ENCODE results near the gene AFDN.
"Not testable (repeated sequence)": the region's sequence is repeated elsewhere in the genome, so short reads cannot be mapped to it uniquely, and the experiment has no call there.

Gene AFDN

DNA sequence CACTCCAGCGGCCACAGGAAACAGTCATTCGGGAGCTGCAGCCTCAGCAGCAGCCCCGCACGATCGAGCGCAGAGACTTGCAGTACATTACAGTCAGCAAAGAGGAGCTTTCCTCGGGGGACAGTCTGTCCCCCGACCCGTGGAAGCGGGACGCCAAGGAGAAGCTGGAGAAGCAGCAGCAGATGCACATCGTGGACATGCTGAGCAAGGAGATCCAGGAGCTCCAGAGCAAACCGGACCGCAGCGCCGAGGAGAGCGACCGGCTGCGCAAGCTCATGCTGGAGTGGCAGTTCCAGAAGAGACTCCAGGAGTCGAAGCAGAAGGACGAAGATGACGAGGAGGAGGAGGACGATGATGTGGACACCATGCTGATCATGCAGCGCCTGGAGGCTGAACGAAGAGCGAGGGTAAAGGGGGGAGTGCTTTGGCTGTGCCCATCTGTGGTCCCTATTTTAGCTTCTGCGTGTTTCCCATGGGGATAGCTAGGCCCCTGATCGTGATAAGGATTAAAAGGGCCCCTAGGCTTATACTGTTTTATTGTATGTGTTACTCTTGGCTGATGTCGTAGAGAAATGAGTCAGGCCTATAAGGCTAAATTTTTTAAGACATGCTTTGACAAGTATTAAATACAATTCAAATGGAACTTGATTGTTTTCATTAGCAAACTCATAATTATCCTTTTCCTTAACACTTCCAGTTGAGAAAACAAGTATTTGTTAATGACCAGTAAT, 125.2 kb downstream of the AFDN start:
- DNase-seq (ENCODE audit: low spot score) = no peak

DNA sequence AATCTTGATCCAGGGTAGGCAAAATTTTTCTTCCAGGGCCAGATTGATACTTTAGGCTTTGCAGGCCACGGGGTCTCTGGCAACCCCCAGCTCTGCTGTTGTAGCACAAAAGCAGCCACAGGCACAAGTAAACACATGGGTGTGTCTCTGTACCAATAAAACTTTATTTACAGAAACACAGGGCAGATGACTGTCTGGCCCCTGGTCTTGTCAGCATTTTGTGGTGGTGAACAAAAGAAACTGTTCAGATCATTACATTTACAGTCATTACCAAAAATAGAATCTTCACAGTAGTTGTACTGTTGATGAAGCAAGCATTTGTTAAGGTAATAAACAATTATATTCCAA, 125.8 kb downstream of the AFDN start:
- no peak for DNase-seq (ENCODE audit: low spot score)

DNA sequence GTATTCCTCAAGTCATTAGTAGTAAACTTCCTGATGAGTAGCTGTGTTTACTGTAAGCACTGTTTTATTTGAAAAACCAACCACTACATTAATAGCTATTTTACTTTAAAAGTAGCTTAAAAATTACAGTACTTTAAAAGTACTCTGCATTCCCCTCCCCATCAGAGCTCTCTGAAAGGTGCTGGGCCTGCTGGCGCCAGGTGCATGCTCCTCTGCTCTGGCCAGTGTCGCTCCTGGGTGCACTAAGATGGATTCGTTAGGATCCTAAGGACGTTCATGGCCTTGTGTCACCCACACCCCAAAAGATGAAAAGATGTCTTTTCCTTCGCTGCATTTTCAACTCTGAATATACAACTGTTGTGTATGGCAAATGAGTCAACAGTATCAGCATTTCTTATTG, 126.8 kb downstream of the AFDN start:
- no peak for DNase-seq (ENCODE audit: low spot score)

DNA sequence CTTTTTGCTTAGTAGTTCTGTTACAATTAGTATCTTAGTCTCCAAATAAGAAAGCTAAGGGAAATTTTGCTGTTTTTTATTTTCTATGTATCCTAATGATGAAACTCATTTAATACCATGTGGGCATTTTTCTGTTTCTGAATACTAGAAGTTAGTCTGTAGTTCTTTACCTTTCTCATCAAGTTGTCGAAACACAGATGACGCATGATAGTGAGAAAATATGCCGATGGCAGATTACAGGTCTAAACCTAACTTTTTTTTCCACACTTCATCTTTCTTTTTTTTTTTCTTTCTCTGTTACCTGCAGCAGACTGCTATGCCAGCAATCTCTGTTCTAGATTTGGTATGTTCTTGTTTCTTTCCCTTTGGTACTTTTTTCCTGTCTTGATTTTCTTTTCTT, 127.4 kb downstream of the AFDN start:
- no peak for DNase-seq (ENCODE audit: low spot score)

DNA sequence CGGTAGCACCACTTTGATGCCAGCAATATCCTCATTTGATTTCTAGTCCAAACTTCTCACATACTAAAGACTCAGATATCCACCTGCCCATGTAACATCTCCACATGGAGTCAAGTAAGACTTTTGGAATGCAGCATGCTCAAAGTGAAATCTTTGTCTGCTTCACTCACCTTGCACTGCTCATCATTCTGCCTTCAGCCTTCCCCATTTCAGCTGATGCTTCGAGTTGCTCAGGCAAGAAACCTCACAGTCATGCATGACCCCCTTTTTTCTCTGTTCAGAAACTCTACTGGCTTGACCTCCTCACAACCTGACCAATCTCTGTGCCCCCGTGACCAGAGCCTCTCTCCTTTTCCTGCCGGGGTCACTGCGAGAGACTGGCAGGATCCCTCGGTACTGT, 129.8 kb downstream of the AFDN start:
- no peak for DNase-seq (ENCODE audit: low spot score)

DNA sequence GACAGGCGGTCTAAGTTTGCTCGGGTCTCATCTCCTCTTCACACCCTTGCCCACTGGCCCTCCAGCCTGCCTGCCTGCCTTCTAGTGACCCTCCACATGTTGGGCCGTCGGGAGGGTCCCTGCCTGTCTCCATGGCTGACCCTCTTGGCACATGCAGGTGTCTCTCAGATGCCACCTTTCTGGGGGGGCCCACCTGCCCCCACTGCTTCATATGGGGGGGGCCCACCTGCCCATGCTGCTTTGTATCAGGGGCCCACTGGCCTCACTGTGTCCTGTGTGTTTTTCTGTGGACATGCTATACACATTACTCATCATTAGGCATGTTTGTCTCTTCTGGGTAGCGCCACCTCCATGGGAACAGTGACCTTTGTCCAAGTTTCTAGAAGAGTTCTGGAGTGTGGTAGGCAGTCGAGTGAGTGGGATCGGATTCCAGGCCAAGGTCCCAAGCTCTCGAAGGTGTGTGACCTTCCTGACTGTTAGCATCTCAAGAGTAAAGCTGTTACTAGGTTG, 130.3 kb downstream of the AFDN start:
- no peak for DNase-seq (ENCODE audit: low spot score)

DNA sequence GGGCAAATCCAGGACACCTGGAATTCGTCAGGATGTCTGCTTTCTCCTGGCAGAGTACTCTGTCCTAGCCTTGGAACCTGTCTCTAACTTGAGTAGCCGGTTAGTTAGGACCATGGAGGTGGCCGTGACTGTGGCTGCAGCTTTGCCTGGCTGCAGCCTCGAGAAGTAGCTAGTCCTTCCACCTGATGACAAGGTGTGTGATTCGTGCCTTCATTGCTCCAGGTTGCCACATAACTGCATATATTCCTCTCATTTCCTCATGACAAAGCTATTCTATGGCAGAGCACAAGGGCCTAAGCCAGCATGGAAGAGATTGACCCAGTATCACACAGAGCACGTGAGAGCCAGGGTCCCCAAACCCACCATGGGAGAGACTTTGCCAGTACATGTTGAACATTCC, 130.9 kb downstream of the AFDN start:
- no peak for DNase-seq (ENCODE audit: low spot score)

DNA sequence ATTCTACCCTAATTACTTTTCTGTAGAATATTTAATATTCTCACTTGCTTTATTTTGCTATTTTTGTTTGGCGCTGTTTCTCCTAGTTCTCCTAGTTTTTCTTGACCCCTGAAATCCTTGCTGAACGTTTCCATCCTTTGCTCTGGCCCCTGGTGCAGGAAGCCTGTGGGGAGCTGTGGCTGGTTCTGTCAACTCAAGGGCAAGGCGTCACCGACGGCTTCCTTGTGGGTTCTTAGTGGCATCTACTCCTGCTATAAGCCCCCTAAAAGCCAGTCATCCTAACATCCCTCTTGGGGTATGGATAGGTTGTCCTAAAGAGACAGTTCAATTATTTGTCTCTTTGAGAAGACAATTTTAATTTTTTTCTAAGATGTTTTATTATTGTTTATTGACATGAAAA, 133.9 kb downstream of the AFDN start:
- DNase-seq (ENCODE audit: low spot score) = no peak

DNA sequence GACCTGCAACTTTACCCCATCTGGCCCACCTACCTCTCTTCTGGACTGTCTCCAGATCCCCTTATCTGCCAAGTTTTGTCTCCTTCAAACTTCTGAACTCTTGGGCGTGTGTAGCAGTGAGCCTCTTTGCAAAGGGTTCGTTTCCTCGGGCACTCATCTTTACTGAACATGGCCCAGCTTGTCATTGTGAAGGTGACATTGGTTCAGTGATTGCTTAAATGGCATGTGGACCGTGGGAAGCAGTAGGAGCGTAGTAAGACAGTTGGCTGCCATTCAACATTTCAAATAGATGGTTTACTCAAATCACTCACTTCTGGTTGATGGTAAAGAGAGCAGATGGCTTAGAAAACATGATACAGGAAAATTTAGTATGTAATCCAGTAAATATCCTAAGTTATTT, 136.0 kb downstream of the AFDN start:
- DNase-seq (ENCODE audit: low spot score) = no peak

DNA sequence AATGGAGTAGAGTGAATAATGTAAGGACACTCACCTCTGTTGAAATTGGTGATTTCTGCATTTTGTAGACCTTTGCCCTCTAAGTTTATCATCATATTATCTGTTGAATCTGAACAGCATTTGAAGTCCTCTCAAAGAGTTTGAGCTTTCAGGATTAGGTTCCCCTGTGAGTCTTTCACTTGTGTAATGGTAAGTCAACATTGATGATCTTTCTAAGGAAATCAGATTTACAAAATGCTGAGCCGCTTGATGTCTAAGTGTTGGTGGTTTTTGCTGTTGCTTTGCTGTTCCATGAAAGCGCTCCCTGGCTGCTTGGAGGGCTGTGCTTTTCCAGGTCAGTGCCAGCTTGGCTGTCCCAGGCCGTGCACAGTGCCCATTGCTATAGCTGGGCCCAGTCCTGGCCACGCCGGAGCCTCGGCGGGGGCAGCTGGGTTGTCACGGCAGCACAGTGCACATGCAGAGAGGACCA, 136.9 kb downstream of the AFDN start:
- DNase-seq (ENCODE audit: low spot score) = no peak

DNA sequence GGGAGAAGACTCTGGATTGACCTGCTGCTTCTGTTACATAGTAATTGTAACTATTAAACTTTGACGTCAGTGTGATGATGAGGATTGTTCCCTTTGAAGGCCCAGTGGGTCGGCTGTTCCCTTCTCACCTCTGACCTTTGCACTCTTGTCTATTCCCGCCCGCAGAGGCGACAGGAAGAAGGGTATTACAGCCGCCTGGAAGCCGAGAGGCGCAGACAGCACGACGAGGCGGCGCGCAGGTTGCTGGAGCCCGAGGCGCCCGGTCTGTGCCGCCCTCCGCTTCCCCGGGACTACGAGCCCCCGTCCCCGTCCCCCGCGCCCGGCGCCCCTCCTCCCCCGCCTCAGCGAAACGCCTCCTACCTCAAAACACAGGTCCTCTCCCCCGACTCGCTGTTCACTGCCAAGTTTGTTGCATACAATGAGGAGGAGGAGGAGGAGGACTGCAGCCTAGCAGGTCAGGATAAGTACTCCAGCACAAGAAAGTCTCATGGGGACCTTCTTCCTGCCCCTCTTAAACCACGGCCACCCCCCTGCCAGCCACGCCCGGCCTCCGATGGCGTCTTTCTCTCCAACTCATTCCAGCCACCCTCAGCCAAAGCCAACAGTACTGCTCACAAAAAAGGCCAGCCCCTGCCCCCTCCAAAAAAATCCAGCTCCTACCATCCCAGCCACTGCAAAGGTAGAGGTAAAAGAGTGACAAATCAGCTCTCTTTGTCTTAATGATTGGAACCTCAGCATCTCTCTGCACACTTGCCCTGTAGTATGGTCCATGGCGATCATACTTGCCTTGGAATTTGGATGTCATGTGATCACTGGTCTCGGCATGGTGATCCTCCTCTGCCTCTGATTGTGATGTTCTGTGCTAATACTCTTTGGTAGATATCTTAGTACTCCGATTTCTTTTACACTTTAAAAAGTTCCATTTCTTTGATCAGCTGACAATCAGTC, 139.2 kb downstream of the AFDN start:
- no peak for DNase-seq (ENCODE audit: low spot score)

DNA sequence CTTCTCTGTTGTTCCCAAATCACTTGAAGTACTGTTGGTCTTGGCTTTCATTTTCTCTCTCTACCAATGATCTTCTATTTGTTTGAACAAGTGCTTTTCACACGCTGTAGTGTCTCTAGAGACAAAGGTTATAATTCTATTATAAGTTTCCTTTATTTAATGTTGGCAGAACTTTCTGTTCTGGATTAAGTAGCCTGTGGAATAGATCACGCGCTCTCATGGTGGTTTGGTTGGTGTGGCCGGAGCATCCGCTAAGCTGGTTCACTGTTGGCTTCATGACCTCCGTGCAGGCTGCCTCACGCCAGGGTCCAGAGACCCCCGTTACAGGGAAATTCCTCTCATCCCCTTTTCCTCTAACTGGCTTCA, 139.8 kb downstream of the AFDN start:
- no peak for DNase-seq (ENCODE audit: low spot score)

DNA sequence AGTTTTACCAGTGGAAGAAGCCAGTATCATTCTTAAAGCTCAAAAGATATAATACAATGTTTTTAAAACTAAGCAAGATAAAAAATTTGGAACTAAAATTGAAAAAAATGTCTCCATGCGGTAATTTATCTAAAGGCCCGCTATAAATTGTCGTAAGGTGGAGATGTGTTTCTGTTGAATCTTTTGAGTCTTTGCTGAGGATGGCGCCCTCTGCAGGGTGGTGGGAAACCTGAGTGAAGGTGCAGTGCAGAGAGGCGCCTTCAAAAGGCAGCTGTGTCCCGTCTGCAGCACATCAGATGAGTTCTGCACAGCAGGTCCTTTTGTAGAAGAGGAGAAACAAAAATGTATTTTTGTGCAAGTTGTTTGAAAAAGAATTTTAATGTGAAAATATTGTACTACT, 141.4 kb downstream of the AFDN start:
- DNase-seq (ENCODE audit: low spot score) = peak; percentile 52

DNA sequence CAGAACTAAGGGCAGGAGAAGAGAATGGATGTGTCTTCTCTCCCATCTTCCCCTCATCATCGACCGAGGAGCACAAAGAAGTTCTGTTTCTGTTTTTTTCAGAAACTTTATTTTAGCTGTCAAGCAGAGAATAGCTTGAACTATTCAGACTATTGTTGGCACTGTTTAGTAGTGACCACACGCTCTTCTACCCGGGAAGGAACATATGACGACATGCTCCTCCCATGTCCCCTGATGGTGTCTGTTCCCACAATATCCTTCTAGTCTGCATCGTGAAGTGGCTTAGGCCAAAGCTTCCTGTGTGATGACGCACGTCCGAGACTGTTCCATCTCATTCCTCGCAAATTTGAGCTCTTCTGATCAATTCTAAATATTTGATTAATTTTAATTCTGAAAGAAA, 143.5 kb downstream of the AFDN start:
- no peak for DNase-seq (ENCODE audit: low spot score)

DNA sequence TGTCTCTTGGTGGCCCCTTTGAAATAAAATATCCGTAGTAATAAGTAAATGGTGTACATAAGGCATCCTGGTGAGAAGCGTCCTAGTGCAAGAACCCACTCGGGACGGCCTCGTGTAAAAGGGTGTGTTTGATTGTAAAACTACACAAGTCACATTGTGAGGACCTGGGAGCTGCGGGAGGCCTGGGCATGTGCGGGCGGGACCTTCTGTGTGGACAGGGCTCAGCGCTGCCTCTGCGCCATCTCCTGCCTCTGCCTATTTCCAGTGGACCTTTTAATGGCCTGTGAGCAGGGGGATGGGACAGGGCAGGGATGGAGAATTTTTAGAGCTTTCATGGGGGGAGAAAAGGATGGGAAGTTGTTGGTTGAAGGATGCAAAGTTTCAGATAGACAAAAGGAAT, 145.5 kb downstream of the AFDN start:
- no peak for DNase-seq (ENCODE audit: low spot score)

DNA sequence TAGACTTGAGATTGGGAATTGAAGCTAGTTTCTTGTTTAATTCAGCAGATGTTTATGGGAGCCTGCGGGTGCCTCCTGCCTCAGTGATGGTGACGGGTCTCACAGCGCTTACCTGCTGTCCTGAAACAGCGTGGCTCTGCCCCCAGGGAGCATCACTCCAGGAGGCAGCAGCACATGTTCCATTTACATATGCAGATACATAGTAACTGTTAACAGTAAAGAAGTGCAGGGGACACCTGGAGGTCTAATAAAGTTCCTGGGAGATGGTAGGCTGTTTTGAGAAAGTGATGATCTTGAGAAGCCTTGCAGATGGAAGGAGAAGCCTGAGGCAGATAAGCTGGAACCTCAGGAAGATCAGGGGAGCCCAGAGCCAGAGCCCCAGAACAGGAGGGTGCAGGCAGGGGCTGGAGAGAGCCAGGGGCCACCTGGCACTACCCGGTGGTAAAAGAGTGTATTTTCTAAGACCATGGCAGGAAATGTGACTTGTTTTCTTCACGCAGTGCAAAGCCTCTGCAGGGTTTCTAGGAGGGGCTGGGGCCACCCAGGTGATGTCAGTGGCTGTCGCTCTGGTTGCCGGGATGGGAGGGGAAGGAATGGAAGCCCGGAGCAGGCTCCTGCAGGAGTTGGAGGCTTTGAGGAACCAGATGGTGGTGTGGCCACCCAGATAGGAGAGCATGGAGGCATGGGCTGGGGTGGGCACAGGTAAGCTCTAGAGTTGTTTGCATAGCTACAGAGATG, 146.6 kb downstream of the AFDN start:
- no peak for DNase-seq (ENCODE audit: low spot score)

DNA sequence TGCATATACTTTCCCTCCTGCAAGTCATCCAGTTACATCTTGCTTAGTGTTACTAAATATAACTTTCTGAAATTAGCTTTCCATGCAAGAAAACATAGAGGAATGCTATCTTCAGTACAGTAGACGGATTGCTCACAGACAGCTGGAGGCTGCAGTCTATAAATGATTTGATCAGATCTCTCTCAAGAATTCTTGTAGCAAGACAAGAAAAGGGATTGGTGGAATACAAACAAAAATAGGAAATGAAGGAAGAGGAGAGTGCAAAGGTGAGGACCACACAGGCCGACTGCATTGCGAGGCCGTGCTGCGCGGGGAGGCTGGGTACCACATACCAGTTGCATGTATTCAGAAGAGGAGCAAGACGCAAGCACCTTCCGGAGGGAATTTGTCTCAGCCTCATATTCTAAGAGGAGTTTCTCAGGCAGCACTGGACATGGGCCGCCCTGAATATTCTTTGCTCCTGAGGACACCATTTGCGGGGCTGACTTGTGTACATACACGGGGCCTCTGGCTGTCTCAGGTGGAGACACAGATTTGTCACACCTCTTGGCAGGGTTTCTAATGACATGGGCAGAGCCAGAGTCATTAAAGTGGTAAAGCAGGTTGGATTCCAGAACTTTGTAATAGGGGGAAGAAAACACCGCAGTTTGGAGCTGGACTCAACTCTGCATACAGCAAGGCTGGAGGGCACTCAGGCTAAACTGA, 148.1 kb downstream of the AFDN start:
- no peak for DNase-seq (ENCODE audit: low spot score)

DNA sequence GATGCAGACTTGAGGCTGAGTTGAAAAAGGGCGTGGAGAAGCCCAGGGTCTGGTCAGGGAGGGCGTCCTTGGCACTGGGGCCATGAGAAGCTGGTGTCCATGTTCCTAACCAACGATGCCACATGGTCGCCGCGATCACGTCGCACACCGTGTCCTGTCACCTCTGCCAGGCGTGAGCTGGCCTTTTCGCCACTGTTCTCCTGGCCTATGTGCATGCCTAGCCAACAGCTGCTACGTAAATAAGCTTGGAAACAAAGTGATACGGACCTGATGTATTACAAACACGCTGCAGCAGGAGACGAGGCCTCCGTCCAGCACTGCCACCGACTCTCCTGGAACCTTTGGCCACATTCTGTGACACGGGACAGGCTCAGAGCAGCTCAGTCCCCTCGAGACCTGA, 148.7 kb downstream of the AFDN start:
- DNase-seq (ENCODE audit: low spot score) = no peak

DNA sequence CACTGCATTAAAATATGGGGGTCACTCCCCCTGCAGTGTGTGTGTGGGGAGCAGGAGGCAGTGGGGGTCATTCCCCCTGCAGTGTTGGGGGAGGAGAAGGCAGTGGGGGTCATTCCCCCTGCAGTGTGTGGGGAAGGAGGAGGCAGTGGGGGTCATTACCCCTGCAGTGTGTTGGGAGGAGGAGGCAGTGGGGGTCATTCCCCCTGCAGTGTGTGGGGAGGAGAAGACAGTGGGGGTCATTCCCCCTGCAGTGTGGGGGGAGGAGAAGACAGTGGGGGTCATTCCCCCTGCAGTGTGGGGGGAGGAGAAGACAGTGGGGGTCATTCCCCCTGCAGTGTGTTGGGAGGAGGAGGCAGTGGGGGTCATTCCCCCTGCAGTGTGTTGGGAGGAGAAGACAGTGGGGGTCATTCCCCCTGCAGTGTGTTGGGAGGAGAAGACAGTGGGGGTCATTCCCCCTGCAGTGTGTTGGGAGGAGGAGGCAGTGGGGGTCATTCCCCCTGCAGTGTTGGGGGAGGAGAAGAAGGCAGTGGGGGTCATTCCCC, 149.5 kb downstream of the AFDN start:
- DNase-seq (ENCODE audit: low spot score) = not testable (repeated sequence)

DNA sequence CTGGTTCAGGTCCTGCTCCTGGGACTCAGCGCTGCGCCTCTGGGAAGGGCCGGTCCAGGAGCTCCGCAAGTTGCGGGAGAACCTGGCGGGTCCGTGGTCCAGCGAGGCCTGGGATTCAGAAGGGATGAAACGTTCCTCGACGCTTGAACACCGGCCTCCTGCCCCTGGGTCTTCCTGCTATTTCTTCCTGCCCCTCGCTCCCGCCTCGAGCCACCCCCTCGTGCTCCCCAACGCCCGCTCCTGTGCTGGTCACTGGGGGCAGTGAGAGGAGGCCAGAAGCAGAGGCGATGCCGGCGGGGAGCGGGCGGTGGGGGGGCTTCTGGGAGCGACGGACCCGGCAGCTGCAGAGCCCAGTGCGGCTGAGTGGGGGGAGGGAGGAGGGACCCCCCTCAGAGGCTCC, 150.0 kb downstream of the AFDN start:
- no peak for DNase-seq (ENCODE audit: low spot score)

DNA sequence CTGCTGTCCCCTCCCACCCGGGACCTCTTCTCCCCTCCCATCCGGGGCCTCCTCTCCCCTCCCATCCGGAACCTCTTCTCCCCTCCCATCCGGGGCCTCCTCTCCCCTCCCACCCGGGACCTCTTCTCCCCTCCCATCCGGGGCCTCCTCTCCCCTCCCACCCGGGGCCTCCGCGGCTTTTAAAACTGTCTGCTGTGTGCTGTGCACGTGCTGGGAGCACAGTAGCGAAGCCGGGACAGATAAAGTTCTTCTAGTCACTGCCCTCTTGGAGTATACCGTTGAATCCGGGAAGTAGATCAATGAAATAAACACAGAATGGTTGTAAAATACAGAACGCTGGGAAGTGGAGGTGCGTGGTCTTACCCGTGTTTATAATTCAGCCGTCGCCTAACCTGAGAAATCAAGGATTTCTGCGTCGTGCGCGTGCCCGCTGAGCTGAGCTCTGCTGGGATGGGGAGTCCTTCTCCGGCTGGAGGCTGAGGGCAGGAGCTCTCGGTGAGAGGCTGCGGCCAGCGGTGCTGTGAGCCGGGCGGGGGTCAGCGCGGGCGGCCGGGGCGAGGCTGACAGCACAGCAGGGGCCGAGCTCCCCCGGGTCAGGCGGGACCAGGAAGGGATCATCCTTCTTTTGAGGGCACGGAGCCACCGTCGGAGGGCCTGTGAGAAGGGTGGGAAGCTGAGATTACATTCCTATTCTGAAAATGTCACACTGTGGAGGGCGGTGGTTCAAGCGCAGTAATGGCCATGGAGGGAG, 151.2 kb downstream of the AFDN start:
- DNase-seq (ENCODE audit: low spot score) = no peak
